NCI-H2107 (cell line): ENCODE results near the gene RNF5.
"Not testable (repeated sequence)": the region's sequence is repeated elsewhere in the genome, so short reads cannot be mapped to it uniquely, and the experiment has no call there.

Experiments
- DNase-seq: peaks from one replicate; lab custom pipeline; 2025; lab: John Stamatoyannopoulos, UW

The RNF5 gene, protein sequence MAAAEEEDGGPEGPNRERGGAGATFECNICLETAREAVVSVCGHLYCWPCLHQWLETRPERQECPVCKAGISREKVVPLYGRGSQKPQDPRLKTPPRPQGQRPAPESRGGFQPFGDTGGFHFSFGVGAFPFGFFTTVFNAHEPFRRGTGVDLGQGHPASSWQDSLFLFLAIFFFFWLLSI

DNA sequence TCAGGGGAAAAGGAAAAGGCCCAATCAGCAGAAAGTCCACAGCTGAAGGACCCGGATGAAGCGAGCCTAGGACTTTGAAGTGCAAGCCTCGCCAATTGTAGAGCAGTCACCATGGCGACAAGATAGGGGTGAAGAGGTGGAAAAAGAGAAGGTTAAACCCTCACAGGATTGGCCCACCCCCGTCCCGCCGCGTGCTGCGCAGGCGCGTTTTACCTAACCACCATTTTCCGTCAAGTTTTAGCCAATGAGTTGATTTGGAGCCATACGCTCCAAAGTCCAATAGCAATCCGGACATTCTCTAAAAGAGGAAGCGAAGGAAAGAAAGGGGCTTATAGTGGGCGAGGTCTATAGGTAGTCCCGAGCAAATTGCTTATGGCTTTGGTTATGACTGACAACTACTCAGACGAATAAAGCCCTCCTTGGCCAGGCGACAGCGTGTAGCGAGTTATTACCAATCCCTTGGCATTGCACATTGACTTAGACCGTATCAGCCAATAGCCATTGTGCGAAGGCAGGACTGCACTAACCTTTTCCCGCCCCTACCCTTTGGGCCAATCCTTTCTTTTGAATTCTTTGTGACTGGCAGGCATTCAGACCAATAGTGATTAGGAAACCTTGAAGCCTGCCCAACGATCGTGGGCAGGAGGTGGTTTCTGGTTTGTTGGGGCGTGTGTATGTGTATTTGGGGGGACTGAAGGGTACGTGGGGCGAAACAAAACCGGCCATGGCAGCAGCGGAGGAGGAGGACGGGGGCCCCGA is at the start of gene RNF5:
Gene RNF5 (plus strand): TSS at position 618 of the 759 bp plus-strand sequence. CDS start 107 bp downstream, at position 725.
- peak; percentile 89 for DNase-seq

- no peak for DNase-seq
These were observed 49.4 kb upstream of the RNF5 start for GRCh38 chr6:32128751-32129296.

- no peak for DNase-seq
These were observed 48.7 kb upstream of the RNF5 start for GRCh38 chr6:32129297-32130088.

- DNase-seq, result no peak
These were observed 46.7 kb upstream of the RNF5 start for GRCh38 chr6:32131439-32131948.

- no peak for DNase-seq
These were observed 46.1 kb upstream of the RNF5 start for GRCh38 chr6:32132110-32132509.

DNA sequence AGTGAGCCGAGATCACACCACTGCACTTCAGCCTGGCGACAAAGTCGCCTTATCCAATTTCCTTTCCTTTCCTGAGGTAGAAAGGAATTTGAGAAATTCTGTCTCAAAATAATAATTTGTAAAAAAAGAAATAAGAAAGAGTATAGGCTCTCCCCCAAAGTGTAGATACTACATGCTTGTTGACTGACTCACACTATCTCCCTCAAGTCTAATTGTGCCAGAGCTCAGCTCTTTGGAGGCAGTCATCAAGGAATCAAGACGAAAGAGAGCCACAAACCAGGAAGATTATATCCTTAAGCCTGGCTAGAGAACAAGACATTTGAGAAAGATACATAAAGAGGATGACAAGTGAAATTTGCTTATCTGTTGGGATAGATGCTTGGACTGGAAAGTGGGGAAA is 44.4 kb upstream of the RNF5 start:
- DNase-seq, result no peak

- DNase-seq, result no peak
These were observed 40.8 kb upstream of the RNF5 start for GRCh38 chr6:32137454-32137853.

- no peak for DNase-seq
These were observed 38.6 kb upstream of the RNF5 start for GRCh38 chr6:32139590-32139989.

GRCh38 chr6:32140420-32141046 is 37.7 kb upstream of the RNF5 start:
- DNase-seq, result no peak

DNA sequence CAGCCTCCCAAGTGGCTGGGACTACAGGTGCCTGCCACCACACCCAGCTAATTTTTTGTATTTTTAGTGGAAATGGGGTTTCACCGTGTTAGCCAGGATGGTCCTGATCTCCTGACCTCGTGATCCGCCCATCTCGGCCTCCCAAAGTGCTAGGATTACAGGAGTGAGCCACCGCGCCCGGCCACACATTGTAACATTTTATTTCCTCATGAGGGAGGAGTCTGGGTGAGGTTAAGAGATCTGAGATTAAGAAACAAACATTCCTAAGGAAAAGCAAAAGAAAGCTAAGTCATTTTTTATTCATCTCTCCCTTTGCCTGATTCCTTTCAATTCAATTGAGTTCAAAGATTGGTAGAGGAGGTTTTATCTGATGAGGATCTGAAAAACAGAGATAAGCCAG is 34.0 kb upstream of the RNF5 start:
- not testable (repeated sequence) for DNase-seq

- DNase-seq, result no peak
These were observed 31.9 kb upstream of the RNF5 start for GRCh38 chr6:32146287-32146686.

DNA sequence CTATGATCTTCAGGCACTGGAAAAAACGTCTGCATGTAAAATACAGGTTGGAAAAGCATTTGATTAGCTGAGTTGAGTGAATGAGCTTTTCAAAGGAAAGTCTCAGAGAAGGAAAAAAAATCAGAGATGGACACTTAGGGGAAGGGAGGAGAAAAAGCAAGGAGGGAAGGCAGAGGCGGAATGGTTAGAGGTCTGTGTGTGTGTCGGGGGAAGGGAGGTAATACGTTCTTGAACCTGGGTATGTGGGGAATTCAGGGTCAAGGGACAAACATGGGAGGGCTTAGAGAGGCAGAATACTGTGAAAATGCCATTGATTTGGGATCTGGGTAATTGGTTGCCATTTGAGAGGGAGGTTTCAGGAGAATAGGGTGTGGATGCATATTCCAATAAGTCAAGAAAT is 31.5 kb upstream of the RNF5 start:
- DNase-seq, result no peak

- no peak for DNase-seq
These were observed 30.6 kb upstream of the RNF5 start for GRCh38 chr6:32147401-32148132.

DNA sequence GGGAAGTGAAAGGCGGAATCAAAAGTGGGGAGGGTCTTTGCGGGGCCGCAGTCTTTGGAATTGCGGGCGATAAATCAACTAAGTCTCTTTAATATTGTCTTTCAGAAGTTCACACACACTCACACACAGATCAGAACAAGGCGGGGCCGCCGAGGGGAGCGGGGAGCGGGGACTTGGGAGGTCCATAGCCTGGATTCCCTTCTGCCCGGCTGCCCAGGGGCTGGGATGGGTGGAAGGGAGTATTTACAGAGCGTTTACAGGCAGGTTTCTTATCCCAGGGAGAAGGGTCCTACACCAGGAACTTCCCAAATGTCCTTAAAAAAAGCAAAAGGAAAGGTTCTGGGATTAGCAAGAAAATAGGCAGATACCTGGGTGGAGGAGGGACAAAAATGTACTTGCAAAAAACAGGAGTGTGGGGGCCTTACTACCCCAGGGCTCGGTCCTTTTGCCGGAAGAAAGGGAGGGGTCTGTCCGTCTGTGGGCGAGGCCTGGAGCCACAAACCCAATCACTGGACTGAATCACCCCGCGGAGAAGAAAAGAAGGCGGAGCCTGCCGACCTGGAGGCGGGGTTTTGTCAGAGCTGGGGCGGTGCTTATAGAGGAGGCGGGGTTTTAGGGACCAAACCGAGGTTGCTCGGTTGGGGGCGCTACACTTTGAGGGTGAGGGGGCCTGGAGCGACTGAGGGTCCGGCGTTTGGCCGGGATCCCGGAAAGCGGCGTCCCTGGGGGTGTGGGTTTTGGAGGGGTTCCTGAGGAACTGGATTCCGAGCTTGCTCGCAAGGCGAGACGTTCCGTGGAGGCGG is 29.7 kb upstream of the RNF5 start:
- DNase-seq, result no peak

GRCh38 chr6:32149092-32149755 is 29.0 kb upstream of the RNF5 start:
- DNase-seq, result no peak

DNA sequence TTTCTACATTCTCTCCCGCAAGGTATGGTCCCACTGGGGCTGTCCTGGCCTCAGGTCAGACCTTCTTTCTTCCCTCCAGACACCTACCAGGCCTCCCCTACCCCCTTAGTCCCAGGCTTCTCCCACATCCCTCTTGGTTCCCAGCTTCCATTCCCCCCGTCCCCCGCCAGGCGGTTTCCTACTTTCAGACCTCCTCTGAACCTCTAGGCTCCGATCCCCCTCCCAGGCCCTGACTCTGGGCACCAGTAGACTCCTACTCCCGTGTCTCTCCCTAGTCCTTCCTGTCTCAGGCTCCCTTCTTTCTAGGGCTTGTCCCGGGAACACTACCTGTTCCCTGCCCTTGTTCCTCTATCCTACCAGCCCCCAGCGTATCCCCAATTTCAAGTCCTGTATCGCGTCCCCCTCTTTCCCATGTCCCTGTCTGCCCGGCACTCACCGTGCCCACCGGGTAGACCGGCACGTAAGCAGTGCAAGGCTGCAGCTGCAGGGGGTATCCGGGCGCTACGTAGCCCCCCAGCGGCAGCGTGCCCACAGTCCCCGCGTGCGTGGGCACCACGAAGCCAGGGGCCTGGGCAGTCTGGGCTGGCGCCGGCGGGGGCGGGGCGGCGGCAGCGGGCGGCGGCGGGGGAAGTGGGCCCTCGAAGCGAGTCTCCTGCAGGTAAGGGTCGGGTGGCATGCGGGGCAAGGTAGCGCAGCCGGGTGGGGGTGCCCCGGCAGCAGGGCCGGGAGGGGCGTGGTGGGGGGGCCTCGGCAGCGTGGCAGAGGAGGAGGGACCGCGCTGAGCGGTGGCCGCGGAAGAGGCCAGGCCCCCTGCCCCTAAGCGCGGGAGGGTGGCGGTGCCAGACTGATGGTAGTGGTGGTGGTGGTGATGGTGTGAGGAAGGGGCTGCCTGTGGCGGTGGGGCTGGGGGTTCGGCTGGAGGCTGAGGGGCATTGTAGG is 28.0 kb upstream of the RNF5 start:
- DNase-seq, result no peak

DNA sequence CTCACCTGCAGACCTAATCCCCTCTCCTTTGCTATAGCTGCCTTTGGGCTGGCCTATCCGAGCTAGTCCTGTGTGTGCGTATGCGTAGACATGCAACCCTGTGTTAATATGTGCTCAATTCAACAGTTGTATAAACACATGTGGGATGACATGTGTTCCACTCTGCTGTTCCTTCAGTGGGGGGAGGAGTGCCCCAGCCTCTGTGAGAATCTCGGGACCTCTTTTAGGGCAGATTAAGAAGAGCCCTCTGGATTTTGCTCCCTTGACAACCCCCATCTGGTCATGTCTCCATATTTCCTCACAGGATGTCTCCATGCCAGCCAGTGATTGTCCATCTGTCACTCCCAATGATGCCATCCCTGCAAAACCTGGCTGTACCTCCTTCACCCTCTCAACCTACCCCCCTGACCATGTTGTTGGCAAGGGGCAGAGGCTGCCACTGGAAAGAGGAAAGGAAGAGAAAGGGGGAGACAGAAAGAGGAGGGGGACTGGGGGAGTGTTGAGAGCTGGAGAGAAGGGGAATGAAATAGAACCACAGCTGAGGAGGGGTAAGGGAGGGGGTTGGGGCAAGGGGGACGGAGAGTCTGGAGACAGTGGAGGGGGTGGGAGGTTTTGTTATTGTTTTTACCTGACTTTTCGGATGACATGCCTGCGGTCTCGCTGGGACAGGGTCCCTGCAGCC is 26.9 kb upstream of the RNF5 start:
- no peak for DNase-seq
